MM.1S (cell line): ENCODE measurements around the gene PAEP.

Experiments
- DNase-seq: peaks from one replicate; pipeline ENCODE4 v3.0.0-alpha.2; 2015
- H2AFZ ChIP-seq: fragments of 300-600 bp; sonication (generic); 2 replicates; pipeline ENCODE4 v1.6.0; 2016; ENCODE audit warnings: antibody characterized with exemption, low read length
- H3F3A ChIP-seq: fragments of 300-600 bp; sonication (generic); 2 replicates; pipeline ENCODE4 v1.6.1; 2016; ENCODE audit warnings: mild to moderate bottlenecking, antibody characterized with exemption, low read length, moderate library complexity, mixed read lengths; ENCODE audit not compliant: insufficient read depth
- H3K27ac ChIP-seq: fragments of 300-600 bp; sonication (generic); 2 replicates; pipeline ENCODE4 v1.5.1; 2016; ENCODE audit warnings: mild to moderate bottlenecking, low read length
- H3K27me3 ChIP-seq: fragments of 300-600 bp; sonication (generic); replicated peaks from 2 replicates; pipeline ENCODE4 v1.6.0; 2016; ENCODE audit warnings: low read length; ENCODE audit not compliant: insufficient read depth
- H3K36me3 ChIP-seq: fragments of 300-600 bp; sonication (generic); replicated peaks from 2 replicates; pipeline ENCODE4 v1.6.1; 2016; ENCODE audit warnings: mild to moderate bottlenecking, low read length, mixed read lengths; ENCODE audit not compliant: insufficient read depth
- H3K4me1 ChIP-seq: fragments of 300-600 bp; sonication (generic); 2 replicates; pipeline ENCODE4 v1.6.1; 2016; ENCODE audit warnings: low read length, mixed read lengths
- H3K4me2 ChIP-seq: fragments of 300-600 bp; sonication (generic); 2 replicates; pipeline ENCODE4 v1.6.0; 2016; ENCODE audit warnings: low read depth, low read length
- H3K4me3 ChIP-seq: fragments of 300-600 bp; sonication (generic); 2 replicates; pipeline ENCODE4 v1.5.1; 2016; ENCODE audit warnings: low read length, mixed read lengths
- H3K79me2 ChIP-seq: fragments of 300-600 bp; sonication (generic); 2 replicates; pipeline ENCODE4 v1.6.1; 2016; ENCODE audit warnings: mixed run types, low read length, mixed read lengths
- H3K9ac ChIP-seq: fragments of 300-600 bp; sonication (generic); 2 replicates; pipeline ENCODE4 v1.6.1; 2016; ENCODE audit warnings: low read length, mixed read lengths
- H3K9me2 ChIP-seq: fragments of 300-600 bp; sonication (generic); replicated peaks from 2 replicates; pipeline ENCODE4 v1.6.1; 2016; ENCODE audit warnings: mild to moderate bottlenecking, low read length, mixed read lengths; ENCODE audit not compliant: insufficient read depth
- H3K9me3 ChIP-seq: fragments of 300-600 bp; sonication (generic); replicated peaks from 2 replicates; pipeline ENCODE4 v1.6.1; 2016; ENCODE audit warnings: mild to moderate bottlenecking, low read length, mixed read lengths; ENCODE audit not compliant: insufficient read depth
- H4K20me1 ChIP-seq: fragments of 300-600 bp; sonication (generic); 2 replicates; pipeline ENCODE4 v1.6.1; 2016; ENCODE audit warnings: mild to moderate bottlenecking, low read length, moderate library complexity, mixed read lengths; ENCODE audit not compliant: insufficient read depth
- CTCF ChIP-seq: fragments of 300-600 bp; sonication (generic); IDR thresholded peaks from 2 replicates; pipeline ENCODE4 v1.5.1; 2016; ENCODE audit warnings: antibody characterized with exemption, low read length, mixed read lengths
- EZH2 ChIP-seq: fragments of 300-600 bp; sonication (generic); optimal IDR thresholded peaks from 2 replicates; pipeline ENCODE3; 2017; ENCODE audit warnings: low read depth, mild to moderate bottlenecking, antibody characterized with exemption, low read length, mixed read lengths
- EZH2phosphoT487 ChIP-seq: fragments of 300-600 bp; sonication (generic); IDR thresholded peaks from 2 replicates; pipeline ENCODE4 v1.6.1; 2018; ENCODE audit warnings: antibody characterized with exemption, low read length

Gene PAEP

DNA sequence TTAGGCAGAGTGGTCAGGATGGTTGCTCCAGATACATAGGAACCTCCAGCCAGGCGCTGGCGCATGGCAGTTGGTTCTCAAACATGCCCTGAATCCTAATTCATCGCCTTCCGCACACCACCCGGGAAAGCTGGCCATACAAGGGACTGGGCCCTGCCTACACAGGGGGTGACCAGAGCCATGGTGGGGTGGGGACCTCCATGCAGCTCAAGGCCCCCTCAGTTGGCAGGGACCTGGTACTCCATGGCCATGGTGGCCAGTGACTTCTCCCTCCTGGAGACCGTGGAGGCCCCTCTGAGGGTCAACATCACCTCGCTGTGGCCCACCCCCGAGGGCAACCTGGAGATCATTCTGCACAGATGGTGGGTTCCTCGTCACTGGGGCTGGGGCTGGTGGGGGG, 26.8 kb downstream of the PAEP start:
- Histone ChIP-seq H3F3A (no peaks in the 10 kb centered on the region), H3K4me2 (no peak overlapping the region), H3K79me2 (no peaks in the 10 kb centered on the region), H3K9me3 (no peaks in the 10 kb centered on the region), H3K36me3 (no peaks in the 10 kb centered on the region), H3K27ac (no peak overlapping the region), H3K4me3 (no peak overlapping the region), H3K9ac (no peak overlapping the region), H2AFZ (no peak overlapping the region), H3K27me3 (no peaks in the 10 kb centered on the region), H3K4me1 (0 out of 2 replicates have a peak, but pooled peaks cover 7% of the 10 kb centered on the region), H3K9me2 (no peaks in the 10 kb centered on the region), H4K20me1 (no peaks in the 10 kb centered on the region)
- no peak for TF ChIP-seq CTCF
- TF ChIP-seq EZH2phosphoT487: no peak
- TF ChIP-seq EZH2: no peak
- DNase-seq: no peak

- TF ChIP-seq CTCF: no peak
- no peak for TF ChIP-seq EZH2phosphoT487
- no peaks in the 10 kb centered on the region for H3K9me2 ChIP-seq
- H3K4me2 ChIP-seq: no peak overlapping the region
- H3K9ac ChIP-seq: no peak overlapping the region
- H3K9me3 ChIP-seq: no peaks in the 10 kb centered on the region
- 0 out of 2 replicates have a peak, but pooled peaks cover 7% of the 10 kb centered on the region for H3K4me1 ChIP-seq
- no peak overlapping the region for H3K27ac ChIP-seq
- no peaks in the 10 kb centered on the region for H4K20me1 ChIP-seq
- no peaks in the 10 kb centered on the region for H3F3A ChIP-seq
- DNase-seq: no peak
- no peaks in the 10 kb centered on the region for H3K36me3 ChIP-seq
- H3K27me3 ChIP-seq: no peaks in the 10 kb centered on the region
- H2AFZ ChIP-seq: no peak overlapping the region
- H3K4me3 ChIP-seq: no peak overlapping the region
- no peaks in the 10 kb centered on the region for H3K79me2 ChIP-seq
These were observed 27.5 kb downstream of the PAEP start for GRCh38 chr9:135588886-135589595.

DNA sequence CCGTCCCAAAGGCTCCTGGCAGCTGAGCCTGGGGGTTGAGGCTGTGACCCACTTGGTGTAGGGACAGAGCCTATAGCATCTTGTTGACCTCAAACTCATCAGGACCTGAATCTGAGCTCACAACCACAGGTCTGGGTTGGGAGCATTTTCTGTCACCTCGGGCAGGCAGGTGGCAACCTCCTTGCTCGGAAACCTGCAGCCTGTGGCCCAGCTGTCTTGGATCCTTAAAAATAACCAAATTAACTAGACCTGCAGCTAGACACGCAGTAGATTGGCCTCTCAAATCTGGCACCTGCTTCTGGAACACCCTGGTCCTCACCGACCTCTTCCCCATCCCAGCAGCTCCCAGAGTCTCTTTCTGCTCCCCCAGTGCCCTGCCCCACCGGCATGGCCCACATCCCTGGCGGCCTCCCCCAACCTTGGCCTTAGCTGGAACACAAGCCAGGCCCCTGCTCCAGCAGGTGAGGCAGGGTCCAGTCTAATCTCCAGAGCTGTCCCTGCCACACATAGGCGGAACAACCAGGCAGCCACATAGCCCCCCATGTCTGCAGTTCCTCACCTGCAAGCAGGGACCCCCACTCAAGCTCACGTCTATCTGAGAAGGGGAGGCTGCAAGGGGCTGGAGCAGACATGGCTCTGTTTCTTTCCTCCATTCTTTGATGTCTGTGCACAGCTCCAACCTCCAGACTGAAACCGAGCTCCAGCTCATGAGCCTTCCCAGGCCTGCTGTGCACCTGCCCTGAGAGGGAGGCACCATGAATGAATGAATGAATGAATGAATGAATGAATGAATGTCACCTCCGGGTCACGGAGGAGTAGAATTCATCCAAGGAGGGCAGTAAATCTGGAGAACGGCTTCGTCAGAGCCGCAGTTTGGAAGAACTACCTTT, 28.3 kb downstream of the PAEP start:
- H3K4me3 ChIP-seq: no peak overlapping the region
- H3K4me1 ChIP-seq: 0 out of 2 replicates have a peak, but pooled peaks cover 7% of the 10 kb centered on the region
- H3K9ac ChIP-seq: no peak overlapping the region
- TF ChIP-seq EZH2: no peak
- TF ChIP-seq CTCF: no peak
- TF ChIP-seq EZH2phosphoT487: no peak
- H3K9me3 ChIP-seq: no peaks in the 10 kb centered on the region
- no peaks in the 10 kb centered on the region for H3K79me2 ChIP-seq
- DNase-seq: no peak
- no peaks in the 10 kb centered on the region for H3K36me3 ChIP-seq
- H3F3A ChIP-seq: no peaks in the 10 kb centered on the region
- no peaks in the 10 kb centered on the region for H3K27me3 ChIP-seq
- no peaks in the 10 kb centered on the region for H3K9me2 ChIP-seq
- H2AFZ ChIP-seq: no peak overlapping the region
- H3K27ac ChIP-seq: no peak overlapping the region
- H4K20me1 ChIP-seq: no peaks in the 10 kb centered on the region
- H3K4me2 ChIP-seq: no peak overlapping the region
